ENCODE data around the gene SLC25A10.
A peak's percentile ranks its signal among the peaks of the same experiment; 100 is the strongest.

SLC25A10 gene

DNA sequence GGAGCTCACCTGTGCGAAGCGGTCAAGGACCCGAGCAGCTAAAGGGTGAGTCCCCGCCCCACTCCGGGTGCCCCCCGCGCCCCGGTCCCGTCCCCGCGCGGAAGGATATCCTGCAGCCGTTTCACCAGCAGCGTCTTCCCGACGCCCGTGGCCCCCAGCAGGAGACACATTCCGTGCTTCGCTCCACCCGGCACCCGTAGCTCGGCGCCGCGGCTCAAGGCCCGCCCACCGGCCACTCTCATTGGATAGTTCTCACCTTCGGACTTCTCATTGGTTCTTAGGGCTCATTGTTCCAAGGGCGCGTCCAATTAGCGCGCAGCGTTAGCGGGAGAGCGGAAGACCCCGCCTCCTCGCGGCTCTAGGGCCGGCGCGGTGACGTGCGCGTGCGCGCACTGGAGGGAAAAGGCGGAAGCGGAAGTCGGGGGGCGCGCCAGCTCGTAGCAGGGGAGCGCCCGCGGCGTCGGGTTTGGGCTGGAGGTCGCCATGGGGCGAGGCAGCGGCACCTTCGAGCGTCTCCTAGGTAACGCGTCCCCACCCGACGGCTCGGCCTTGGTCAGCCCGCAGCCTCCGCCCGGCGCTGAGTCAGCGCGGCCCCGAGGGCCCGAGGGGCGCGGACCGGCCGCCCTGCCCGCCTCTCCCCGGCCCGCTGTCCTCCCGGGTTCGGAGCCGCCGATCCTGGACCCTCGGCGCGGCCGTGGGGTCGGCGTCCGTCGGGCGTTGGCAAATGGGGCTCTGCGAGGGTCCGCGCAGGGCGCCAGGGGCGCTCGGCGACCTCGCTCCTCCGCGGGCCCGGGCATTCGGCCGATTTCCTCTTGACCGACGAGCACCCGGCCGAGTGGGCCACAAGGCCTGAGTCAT, 28.3 kb upstream of the SLC25A10 start, which contains the start of the genes ARL16 and HGS:
Gene ARL16, minus strand, starts transcription at position 214 of the 858 bp plus-strand sequence. Its CDS starts 44 bp downstream, at position 170.
Gene HGS, plus strand, starts transcription at position 428 of the 858 bp plus-strand sequence. Its CDS starts 56 bp downstream, at position 484.
- H3K79me2 ChIP-seq (ENCODE audit: insufficient read depth, low read depth): peaks cover 55% of the 10 kb centered on the region
- no peaks in the 10 kb centered on the region for H4K20me1 ChIP-seq (ENCODE audit: insufficient read depth)

DNA sequence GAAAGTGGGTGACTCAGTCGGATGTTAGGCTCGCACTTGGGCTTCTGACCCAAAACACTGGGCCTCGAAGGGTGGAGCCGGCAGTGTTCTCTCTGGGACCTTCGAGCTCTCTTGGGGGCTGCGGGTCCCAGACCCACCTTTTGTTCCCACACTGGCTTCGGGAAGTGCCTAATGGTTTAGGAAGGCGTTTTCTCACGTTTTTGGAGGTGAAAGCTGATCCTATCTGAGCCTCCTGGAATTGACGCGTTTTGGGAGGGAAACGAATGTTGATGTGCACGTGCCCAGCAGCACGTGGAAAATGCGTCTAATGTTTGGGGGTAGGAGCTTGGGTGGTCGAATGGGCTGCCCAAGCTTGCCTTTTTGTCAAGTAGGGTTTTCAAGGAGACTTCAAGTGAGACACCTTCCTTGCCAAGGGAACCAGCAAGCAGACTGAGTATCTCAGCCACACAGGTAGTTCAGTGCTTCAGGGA, 27.6 kb upstream of the SLC25A10 start:
- TF ChIP-seq, protein P1, sequence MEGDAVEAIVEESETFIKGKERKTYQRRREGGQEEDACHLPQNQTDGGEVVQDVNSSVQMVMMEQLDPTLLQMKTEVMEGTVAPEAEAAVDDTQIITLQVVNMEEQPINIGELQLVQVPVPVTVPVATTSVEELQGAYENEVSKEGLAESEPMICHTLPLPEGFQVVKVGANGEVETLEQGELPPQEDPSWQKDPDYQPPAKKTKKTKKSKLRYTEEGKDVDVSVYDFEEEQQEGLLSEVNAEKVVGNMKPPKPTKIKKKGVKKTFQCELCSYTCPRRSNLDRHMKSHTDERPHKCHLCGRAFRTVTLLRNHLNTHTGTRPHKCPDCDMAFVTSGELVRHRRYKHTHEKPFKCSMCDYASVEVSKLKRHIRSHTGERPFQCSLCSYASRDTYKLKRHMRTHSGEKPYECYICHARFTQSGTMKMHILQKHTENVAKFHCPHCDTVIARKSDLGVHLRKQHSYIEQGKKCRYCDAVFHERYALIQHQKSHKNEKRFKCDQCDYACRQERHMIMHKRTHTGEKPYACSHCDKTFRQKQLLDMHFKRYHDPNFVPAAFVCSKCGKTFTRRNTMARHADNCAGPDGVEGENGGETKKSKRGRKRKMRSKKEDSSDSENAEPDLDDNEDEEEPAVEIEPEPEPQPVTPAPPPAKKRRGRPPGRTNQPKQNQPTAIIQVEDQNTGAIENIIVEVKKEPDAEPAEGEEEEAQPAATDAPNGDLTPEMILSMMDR (conservative IDR thresholded peaks at IDR 0.05; ENCODE audit: low read depth, low read length): no peak
- no peaks in the 10 kb centered on the region for H4K20me1 ChIP-seq (ENCODE audit: insufficient read depth)
- peaks cover 26% of the 10 kb centered on the region for H3K4me1 ChIP-seq (ENCODE audit: low read depth, poor library complexity, severe bottlenecking)

More for the DNA sequence above, 28.3 kb upstream of the SLC25A10 start, which contains the start of the genes ARL16 and HGS:
- Histone ChIP-seq H3K27me3 (ENCODE audit: insufficient read depth, low read depth) (no peaks in the 10 kb centered on the region), H3K4me1 (ENCODE audit: low read depth, poor library complexity, severe bottlenecking) (peaks cover 26% of the 10 kb centered on the region), H3K9ac (peak within 1 kb of the TSS; percentile 85), H3K27ac (peak within 1 kb of the TSS; percentile 52; the same call in 1 of the 2 replicates), H2AFZ (ENCODE audit: low read depth) (peak within 1 kb of the TSS; percentile 21; the same call in 1 of the 2 replicates), H3K4me3 (IDR thresholded peaks at IDR 0.05; ENCODE audit: insufficient read depth, low read depth, low read length) (peak within 1 kb of the TSS; percentile 3), H3K36me3 (ENCODE audit: insufficient read depth) (peaks cover 12% of the 10 kb centered on the region; the same call in 1 of the 2 replicates), H3K4me2 (peak within 1 kb of the TSS; percentile 94)
- TF ChIP-seq, protein P1 (conservative IDR thresholded peaks at IDR 0.05; ENCODE audit: low read depth, low read length): no peak

DNA sequence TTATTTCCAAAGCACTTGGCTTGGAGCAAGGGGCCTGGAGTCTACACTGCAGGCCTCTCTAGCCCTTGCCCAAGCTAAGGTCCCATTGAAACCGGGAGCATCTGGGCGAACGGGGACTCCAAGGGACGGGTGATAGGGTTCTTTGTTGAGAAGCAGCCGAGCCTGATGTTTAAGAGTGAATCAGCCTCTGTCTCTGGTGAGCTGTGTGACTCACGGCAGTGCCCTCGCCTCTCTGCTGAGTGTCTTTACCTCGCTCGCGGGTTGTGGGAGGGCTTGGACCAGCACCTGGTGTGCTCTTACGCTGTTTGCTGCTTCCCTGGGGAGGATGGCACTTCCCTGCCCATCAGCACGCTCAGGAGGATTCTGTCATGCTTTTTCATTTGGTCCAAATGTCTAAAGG, 27.0 kb upstream of the SLC25A10 start:
- H3K4me1 ChIP-seq (ENCODE audit: low read depth, poor library complexity, severe bottlenecking): peaks cover 26% of the 10 kb centered on the region
- H3K27me3 ChIP-seq (ENCODE audit: insufficient read depth, low read depth): no peaks in the 10 kb centered on the region
- no peak overlapping the region for H3K4me3 ChIP-seq (IDR thresholded peaks at IDR 0.05; ENCODE audit: insufficient read depth, low read depth, low read length)
- H3K27ac ChIP-seq: no peak overlapping the region
- peak overlapping the region; percentile 85; the same call in 1 of the 2 replicates for H3K9ac ChIP-seq
- TF ChIP-seq, protein P1 (conservative IDR thresholded peaks at IDR 0.05; ENCODE audit: low read depth, low read length): no peak
- H4K20me1 ChIP-seq (ENCODE audit: insufficient read depth): no peaks in the 10 kb centered on the region
- H3K79me2 ChIP-seq (ENCODE audit: insufficient read depth, low read depth): peaks cover 55% of the 10 kb centered on the region
- H2AFZ ChIP-seq (ENCODE audit: low read depth): no peak overlapping the region
- H3K4me2 ChIP-seq: peak overlapping the region; percentile 94
- peaks cover 12% of the 10 kb centered on the region; the same call in 1 of the 2 replicates for H3K36me3 ChIP-seq (ENCODE audit: insufficient read depth)

More for the DNA sequence above, 27.6 kb upstream of the SLC25A10 start:
- H3K4me3 ChIP-seq (IDR thresholded peaks at IDR 0.05; ENCODE audit: insufficient read depth, low read depth, low read length): no peak overlapping the region
- peak overlapping the region; percentile 85 for H3K9ac ChIP-seq
- H3K79me2 ChIP-seq (ENCODE audit: insufficient read depth, low read depth): peaks cover 55% of the 10 kb centered on the region
- H3K36me3 ChIP-seq (ENCODE audit: insufficient read depth): peaks cover 12% of the 10 kb centered on the region; the same call in 1 of the 2 replicates
- H3K27me3 ChIP-seq (ENCODE audit: insufficient read depth, low read depth): no peaks in the 10 kb centered on the region
- 0 out of 2 replicates have a peak overlapping the region, but pooled peaks have one; percentile 21 for H2AFZ ChIP-seq (ENCODE audit: low read depth)
- peak overlapping the region; percentile 52; the same call in 1 of the 2 replicates for H3K27ac ChIP-seq
- peak overlapping the region; percentile 94 for H3K4me2 ChIP-seq

DNA sequence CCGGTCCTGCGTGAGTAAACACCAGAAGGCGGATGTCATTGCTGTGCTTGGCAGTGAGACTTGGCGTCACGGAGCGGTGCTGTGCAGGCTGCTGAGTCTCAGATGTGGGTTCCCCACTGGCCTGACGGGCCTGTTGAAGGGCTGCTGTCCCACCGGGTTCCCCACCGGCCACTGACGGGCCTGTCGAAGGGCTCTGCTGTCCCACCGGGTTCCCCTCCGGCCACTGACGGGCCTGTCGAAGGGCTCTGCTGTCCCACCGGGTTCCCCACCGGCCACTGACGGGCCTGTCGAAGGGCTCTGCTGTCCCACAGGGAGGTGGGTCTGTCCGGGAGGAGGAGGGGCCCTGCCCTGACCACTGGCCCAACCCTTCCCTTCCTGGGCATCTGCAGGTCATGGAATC, 25.5 kb upstream of the SLC25A10 start:
- Histone ChIP-seq H3K4me2 (no peak overlapping the region), H3K9ac (no peak overlapping the region), H4K20me1 (ENCODE audit: insufficient read depth) (no peaks in the 10 kb centered on the region), H3K27me3 (ENCODE audit: insufficient read depth, low read depth) (no peaks in the 10 kb centered on the region), H3K36me3 (ENCODE audit: insufficient read depth) (peaks cover 12% of the 10 kb centered on the region; the same call in 1 of the 2 replicates), H2AFZ (ENCODE audit: low read depth) (no peak overlapping the region), H3K4me1 (ENCODE audit: low read depth, poor library complexity, severe bottlenecking) (peaks cover 26% of the 10 kb centered on the region), H3K27ac (no peak overlapping the region), H3K4me3 (IDR thresholded peaks at IDR 0.05; ENCODE audit: insufficient read depth, low read depth, low read length) (no peak overlapping the region), H3K79me2 (ENCODE audit: insufficient read depth, low read depth) (peaks cover 50% of the 10 kb centered on the region)
- TF ChIP-seq, protein P1 (conservative IDR thresholded peaks at IDR 0.05; ENCODE audit: low read depth, low read length): no peak
